C1 segment of cervical spinal cord (tissue), 14 donors: ENCODE results near the gene CEBPB.
A peak's percentile ranks its signal among the peaks of the same experiment; 100 is the strongest.
"Not testable (repeated sequence)": the region's sequence is repeated elsewhere in the genome, so short reads cannot be mapped to it uniquely, and the experiment has no call there.

ENCODE experiments used
- DNase-seq, 14 donors: peaks; one replicate each; lab custom pipeline; 2025; lab: John Stamatoyannopoulos, UW

CEBPB gene

DNA sequence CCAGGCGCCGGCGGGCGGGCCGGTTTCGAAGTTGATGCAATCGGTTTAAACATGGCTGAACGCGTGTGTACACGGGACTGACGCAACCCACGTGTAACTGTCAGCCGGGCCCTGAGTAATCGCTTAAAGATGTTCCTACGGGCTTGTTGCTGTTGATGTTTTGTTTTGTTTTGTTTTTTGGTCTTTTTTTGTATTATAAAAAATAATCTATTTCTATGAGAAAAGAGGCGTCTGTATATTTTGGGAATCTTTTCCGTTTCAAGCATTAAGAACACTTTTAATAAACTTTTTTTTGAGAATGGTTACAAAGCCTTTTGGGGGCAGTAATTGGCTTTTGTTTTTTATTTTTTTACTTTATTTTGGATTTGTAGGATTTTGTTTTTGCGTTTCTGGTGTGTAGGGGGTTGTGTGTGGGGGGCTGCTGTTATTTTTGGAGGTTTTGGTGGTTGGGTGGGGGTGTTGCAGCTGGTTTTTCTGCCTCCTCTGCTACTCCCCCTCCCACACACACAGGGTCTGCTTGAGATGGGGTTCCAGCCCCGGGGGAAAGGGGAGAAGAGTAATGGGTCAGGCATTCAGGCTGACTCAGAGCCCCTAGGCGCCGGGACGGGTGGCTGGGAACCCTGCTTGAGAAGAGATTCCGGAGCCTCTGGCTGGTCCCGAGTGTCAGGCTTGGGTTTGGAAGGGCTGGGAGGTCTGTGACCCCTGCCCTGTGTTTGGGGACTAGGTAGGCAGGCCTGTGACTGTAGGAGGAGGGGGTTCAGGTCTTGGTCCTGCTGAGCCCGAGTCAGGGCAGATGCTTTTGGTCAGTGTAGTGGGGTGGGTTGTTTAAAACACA is 2.0 kb downstream of the CEBPB start:
- peak in 7 of 14 donors; percentile 12 to 48 (median 44) for DNase-seq

DNA sequence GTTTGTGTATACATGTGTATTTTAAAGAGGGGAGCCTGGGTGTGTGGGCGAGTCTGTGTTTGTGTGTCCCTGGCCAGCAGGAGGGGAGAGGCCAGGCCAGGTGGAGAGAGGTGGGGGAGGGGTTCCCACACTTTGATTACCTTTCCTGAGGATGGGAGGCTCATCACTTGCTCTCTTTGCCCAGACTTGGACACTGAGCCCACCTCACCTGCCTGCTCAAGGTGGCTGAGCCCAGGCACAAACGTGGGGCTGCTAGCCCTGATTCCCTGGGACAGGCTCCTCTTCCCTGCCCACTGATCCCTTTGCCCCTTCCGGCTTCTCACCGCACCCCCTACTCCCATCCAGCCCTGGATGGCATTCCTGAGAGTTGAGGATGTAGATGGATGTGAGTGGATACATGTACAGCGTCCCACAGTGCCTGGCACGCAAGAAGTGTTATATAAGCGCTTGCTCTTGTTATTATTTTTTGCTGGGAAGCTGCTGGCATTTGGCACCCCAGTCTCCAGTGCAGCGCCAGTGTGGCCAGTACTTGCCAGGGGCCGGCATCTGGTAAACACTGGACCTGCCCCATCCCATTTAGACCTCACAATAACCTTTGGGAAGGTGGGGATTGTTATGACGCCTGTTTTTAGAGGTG is 2.7 kb downstream of the CEBPB start:
- DNase-seq, result peak in 6 of 14 donors; percentile 15 to 40 (median 34)

- peak in 5 of 14 donors; percentile 21 to 39 (median 30) for DNase-seq
Measured at GRCh38 chr20:50193836-50194421, 3.3 kb downstream of the CEBPB start.

DNA sequence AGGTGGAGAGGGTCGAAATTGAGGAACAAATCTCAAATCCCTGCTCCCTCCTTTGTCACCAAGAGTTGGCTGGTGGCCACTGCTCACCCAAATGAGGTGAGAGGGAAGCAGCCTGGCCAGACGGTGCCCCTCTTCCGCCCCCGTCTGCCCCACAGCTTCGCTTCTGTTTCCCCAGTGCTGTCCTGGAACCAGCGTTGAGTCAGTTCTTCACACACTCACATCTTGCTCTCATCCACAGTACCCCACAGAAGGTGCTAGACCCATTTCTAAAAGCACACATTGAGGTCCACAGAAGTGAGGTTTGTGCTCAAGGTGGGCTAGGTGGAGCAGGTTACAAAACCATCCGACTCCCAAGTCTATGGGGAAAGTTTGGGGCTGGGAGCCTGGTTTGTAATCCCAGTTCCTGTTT is 3.8 kb downstream of the CEBPB start:
- DNase-seq, result no peak

DNA sequence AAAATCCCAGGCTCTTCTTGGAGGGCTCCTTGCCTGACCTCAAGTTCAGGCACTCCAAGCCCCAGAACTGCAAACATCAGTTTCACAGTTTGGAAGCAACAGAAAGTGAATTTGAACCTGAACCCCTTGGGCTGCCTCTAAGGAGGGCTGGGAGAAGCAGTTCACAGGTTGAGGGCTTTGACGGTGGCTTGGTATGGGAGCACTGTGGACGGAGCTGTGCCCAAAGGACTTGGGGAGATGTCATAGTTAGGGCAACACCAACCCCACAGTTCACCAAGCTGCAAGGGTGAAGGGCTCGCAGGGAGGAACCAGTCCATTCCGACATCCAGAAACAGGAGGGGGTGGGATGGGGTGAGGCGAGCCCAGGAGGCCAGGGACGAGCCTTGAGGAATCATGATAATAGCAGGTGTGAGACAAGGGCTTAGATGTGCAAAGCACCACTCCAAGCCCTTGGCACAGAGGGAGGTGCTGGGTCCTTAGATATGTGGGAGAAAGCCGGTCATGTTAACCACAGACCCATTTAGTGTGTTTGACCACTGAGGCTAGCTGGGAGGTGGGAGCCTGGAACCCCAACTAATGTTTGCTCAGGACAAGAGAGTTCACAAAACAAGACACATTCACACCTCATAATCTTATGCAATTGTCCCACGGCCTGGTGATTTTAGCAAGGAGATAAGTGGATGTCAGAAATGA is 4.3 kb downstream of the CEBPB start:
- DNase-seq, result no peak

- no peak for DNase-seq
Measured at GRCh38 chr20:50195524-50196120, 5.0 kb downstream of the CEBPB start.

GRCh38 chr20:50196248-50196647 is 5.6 kb downstream of the CEBPB start:
- DNase-seq, result no peak

GRCh38 chr20:50196896-50197295 is 6.3 kb downstream of the CEBPB start:
- no peak for DNase-seq

DNA sequence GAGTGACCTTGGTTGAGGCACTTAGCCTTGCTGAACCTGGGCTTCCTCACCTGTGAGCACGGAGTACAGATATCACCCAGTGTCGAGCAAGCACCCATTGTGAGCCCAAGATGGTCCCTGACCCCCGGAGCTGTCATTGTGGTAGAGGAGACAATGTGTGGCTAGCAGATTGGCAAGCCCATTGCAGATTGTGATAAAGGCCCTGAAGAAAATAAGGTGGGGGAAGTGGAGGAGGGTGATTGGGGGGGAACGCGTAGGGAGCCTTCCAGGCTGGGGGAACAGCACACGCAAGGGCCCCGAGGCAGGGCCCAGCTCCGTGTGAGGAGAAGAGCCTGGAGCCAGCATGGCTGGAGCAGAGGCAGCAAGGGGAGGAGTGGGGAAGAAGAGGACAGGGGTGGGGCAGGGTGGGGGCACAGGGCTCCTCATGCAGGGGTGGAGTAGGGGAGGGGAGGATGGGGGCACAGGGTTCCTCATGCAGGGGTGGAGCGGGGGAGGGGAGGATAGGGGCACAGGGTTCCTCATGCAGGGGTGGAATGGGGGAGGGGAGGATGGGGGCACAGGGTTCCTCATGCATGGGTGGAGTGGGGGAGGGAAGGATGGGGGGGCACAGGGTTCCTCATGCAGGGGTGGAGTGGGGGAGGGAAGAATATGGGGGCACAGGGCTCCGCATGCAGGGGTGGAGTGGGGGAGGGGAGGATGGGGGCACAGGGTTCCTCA is 7.0 kb downstream of the CEBPB start:
- no peak for DNase-seq

DNA sequence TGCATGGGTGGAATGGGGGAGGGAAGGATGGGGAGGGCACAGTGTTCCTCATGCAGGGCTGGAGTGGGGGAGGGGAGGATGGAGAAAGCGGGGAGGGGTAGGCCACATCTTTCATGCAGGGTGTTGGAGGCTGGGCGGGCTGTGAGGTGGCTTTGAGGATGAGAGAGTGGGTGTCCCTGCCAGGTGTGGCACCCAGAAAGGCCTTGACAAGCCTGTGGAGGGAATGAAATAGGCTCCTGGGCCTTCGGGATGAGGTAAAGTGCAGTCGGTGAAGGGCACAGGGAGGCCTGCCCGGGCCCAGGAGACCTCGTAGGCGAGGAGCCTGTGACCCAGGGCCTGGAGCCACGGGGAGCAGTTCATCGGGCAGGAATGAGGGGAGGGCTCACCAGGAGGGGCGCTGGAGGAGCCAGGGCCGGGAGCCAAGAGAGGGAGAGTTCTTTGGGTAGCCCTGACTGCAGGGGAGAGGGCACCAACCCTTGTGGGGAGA is 7.6 kb downstream of the CEBPB start:
- no peak for DNase-seq

DNA sequence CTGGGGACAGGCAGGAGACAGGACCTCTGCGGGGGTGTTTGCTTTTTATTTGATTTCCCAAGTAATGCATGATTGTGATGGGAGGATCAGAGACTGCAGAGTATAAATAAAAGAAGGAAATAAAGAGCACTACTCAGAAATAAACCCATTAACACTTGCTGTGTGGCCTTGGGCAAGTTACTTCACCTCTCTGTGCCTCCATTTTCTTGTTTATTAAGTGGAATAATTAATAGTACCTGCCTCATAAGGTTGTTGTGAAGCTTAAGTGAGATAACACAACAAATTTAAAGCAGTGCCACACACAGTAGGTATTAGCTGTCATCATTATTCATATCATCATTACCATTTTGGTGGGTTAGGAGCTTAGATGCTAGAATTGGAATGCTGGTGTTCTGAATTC is 8.1 kb downstream of the CEBPB start:
- no peak for DNase-seq

DNA sequence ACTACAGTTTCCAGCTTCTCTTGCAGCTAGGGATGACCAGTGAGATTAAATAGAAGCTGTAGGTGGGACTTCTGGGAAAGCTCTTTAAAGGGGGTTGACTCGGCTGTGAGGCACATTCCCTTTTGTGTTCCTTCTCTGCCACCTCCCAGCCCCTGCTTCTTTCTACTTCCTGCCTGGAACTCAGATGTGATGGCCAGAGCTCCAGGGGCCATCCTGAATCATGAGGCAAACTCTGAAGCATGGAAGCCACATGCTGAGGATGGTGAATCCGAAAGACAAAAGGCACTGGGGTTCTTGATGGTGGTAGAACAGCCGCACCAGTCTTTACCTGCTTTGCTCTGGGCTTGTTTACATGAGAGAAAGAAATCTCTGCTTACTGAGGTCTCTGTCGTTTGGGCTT is 9.1 kb downstream of the CEBPB start:
- DNase-seq, result no peak

DNA sequence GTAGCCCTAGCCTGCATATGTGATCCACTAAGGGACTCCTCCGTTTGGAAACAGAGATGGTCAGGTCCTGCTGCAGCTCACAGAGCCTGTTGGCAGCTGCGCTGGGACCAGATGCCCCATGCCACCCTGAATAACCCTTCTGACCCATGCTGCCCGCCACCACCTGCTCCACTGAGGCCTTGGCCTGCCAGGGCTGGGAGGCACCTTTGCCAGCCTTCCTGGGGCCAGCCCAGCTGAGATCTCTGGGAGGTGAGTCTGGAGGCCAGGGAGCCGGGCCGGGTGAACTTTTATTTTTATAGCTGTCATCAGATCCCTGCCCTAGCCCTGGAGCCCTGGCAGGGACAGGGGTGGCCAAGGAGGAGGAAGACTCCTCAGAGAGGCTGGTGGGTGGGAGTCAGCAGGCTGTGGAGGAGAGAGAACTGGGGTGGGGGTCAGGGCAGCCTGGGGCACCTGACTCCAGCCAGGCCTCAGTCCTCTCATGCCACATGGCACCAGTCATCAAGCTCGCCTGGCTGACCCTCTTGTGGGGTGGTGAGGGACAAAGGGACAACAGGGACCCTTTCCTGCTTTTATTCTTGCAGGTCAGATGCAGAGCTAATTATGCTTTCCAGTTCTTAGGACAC is 10.0 kb downstream of the CEBPB start:
- DNase-seq, result no peak

DNA sequence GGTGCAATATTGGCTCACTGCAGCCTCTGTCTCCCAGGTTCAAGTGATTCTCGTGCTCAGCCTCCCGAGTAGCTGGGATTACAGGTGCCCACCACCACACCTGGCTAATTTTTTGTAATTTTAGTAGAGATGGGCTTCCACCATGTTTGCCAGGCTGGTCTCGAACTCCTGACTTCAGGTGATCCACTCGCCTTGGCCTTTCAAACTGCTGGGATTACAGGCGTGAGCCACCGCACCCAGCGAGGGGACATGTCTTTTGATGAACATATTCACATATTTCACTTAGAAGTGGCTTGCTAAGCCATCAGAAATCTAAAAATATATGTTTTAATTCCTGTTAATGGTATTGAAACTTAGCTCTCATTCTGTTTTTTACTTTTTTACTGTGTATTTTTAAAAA is 11.1 kb downstream of the CEBPB start:
- DNase-seq, result not testable (repeated sequence)

DNA sequence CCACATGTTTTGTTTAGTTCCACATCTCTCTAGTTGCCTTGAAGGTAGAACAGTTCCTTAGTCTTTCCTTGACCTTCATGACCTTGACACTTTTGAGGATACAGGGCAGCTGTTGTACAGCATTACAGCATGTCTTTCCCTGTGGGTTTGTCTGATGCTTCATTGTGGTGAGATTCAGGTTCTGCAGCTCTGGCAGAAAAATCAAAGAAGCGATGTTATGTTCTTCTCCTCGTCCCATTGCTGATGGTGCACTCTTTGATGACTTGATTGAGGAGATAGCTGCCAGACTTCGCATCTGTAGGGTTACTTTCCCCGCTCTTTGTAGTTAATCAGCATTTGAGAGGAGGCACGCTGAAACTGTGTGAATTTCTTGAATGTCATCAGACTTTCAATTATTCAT is 12.0 kb downstream of the CEBPB start:
- no peak for DNase-seq

GRCh38 chr20:50203951-50204937 is 13.6 kb downstream of the CEBPB start:
- no peak for DNase-seq

DNA sequence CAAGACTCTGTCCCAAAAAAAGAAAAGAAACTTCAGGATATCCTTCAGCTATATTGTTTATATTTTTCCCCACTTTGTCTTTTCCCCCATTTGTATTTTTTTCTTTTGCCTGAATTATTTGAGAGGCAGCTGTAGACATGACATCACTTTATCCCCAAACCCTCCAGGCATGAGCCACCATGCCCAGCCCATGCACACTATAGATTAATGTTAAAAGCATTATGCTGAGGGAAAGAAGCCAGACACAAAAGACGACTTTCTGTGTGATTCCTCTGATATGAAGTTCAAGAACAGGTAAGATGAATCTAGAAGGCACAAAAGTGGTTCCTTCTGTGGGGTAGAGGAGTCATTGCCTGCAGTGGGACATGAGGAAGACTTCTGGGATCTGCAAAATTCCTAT is 16.4 kb downstream of the CEBPB start:
- DNase-seq, result no peak

DNA sequence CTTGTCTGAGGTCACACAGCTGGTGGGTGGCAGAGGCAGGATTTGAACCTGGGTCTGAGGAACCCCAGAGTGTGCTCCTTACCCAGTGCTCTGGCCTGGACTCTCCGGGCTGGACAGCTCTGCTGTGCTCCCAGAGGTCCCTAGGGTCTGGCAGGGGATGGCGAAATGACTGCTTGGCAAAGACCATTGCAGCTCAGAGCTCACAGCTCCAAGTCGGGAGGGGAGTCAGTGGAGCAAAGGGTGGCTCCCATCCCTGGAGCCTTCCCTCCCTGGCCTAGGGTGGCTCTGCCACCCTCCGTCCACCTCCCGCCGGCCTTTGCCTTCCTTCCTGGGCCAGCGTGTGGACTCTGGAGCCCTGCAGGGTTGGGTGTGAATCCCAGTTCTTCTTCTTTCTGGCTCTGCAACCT is 17.5 kb downstream of the CEBPB start:
- no peak for DNase-seq

GRCh38 chr20:50208815-50209214 is 18.2 kb downstream of the CEBPB start:
- DNase-seq, result not testable (repeated sequence)
